ENCODE data around the gene MAMSTR.

DNA sequence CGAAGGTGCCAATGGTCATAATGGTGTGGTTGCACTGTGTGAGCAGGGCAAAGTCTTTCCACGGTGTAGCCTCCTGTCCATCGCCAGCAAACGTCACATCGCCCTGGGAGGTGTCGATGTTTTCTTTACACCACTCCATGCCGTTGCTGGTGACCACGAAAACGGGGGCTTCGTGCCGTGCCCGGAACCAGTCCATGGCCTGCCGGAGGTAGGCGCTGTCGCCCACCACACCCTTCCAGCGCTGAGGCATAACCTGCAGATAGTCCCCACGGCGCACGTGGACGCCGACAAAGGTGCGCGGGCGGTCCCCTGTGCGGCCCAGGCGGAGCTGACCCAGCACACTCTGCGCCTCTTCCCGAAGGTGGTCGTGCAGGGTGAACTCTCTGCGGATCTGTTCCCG is 30.8 kb upstream of the MAMSTR start:
- peak in 1 of 7 experiments; percentile 12 for TF ChIP-seq CTCF (IDR thresholded peaks at IDR 0.05)
- TF ChIP-seq POLR2A (IDR thresholded peaks at IDR 0.05) = no peak
- no peak for TF ChIP-seq EP300 (IDR thresholded peaks at IDR 0.05)
- TF ChIP-seq POLR2AphosphoS5 (IDR thresholded peaks at IDR 0.05) = no peak

Measured in stomach (tissue), 4 donors.